Neuron (in vitro differentiated cells): ENCODE results near the gene GARNL3.

Experiments
- H2AFZ ChIP-seq: one replicate; pipeline ENCODE4 v1.6.1; 2013; ENCODE audit warnings: low read depth, mild to moderate bottlenecking, inconsistent platforms, low read length, moderate library complexity
- H3K27me3 ChIP-seq: one replicate; pipeline ENCODE4 v1.6.1; 2013; ENCODE audit warnings: low read length; ENCODE audit not compliant: insufficient read depth
- H3K36me3 ChIP-seq: one replicate; pipeline ENCODE4 v1.6.1; 2013; ENCODE audit warnings: low read length; ENCODE audit not compliant: insufficient read depth
- H3K4me1 ChIP-seq: one replicate; pipeline ENCODE4 v1.6.1; 2013; ENCODE audit warnings: low read length; ENCODE audit not compliant: insufficient read depth
- H3K4me3 ChIP-seq: 2 replicates; pipeline ENCODE4 v1.5.1; 2013; ENCODE audit warnings: mild to moderate bottlenecking, low read length, moderate library complexity
- H3K9me3 ChIP-seq: one replicate; pipeline ENCODE4 v1.6.1; 2013; ENCODE audit warnings: low read length

Gene GARNL3

GRCh38 chr9:127384901-127385300, 120.3 kb downstream of the GARNL3 start:
- H3K4me1 ChIP-seq: peaks cover 25% of the 10 kb centered on the region
- H3K36me3 ChIP-seq: no peaks in the 10 kb centered on the region
- no peak overlapping the region for H3K4me3 ChIP-seq
- H3K27me3 ChIP-seq: no peaks in the 10 kb centered on the region
- no peak overlapping the region for H2AFZ ChIP-seq
- H3K9me3 ChIP-seq: no peaks in the 10 kb centered on the region

DNA sequence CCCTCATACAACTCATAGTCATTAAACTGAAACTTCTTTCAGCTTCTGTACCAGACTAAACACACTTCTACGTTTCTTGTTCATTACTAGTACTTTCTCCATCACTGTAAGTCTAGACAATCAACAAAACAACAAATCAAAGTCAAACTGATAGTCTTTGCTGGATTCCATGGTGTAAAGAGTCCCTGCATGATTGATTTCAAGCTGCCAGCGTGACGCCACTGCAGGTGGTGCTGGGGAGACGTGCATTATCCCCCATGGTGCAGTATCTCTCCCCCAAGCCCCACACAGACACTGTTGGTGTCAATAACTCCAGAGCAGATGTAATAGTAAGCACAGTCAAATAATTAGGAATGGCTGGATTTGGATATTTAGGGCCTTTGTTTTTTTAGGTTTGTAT, 121.7 kb downstream of the GARNL3 start:
- peaks cover 35% of the 10 kb centered on the region for H3K4me1 ChIP-seq
- H3K36me3 ChIP-seq: no peaks in the 10 kb centered on the region
- no peaks in the 10 kb centered on the region for H3K9me3 ChIP-seq
- no peak overlapping the region for H2AFZ ChIP-seq
- H3K4me3 ChIP-seq: no peak overlapping the region
- H3K27me3 ChIP-seq: no peaks in the 10 kb centered on the region

DNA sequence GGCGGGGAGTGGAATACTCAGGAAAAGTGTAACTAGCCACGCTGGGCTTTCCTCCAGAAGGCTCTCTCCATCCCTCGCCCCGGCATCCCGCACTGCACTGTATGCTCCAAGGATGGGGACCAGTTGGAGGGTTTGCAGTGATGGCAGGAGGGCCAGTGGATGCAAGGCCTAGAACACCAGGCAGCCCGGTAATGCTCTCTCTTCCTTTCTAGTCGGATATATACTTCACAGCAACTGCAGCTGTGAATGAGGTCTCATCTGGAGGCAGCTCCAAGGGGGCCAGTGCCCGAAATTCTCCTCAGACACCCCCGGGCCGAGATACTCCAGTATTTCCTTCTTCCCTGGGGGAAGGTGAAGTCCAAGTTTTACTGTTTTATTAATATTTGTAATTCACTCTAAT, 122.4 kb downstream of the GARNL3 start:
- Histone ChIP-seq H3K9me3 (no peaks in the 10 kb centered on the region), H3K27me3 (no peaks in the 10 kb centered on the region), H3K4me1 (peaks cover 35% of the 10 kb centered on the region), H3K4me3 (no peak overlapping the region), H2AFZ (no peak overlapping the region), H3K36me3 (no peaks in the 10 kb centered on the region)

GRCh38 chr9:127388037-127388855, 123.7 kb downstream of the GARNL3 start:
- H3K36me3 ChIP-seq: no peaks in the 10 kb centered on the region
- no peak overlapping the region for H3K4me3 ChIP-seq
- H2AFZ ChIP-seq: peak overlapping the region; percentile 3
- H3K9me3 ChIP-seq: no peaks in the 10 kb centered on the region
- no peaks in the 10 kb centered on the region for H3K27me3 ChIP-seq
- peaks cover 35% of the 10 kb centered on the region for H3K4me1 ChIP-seq

DNA sequence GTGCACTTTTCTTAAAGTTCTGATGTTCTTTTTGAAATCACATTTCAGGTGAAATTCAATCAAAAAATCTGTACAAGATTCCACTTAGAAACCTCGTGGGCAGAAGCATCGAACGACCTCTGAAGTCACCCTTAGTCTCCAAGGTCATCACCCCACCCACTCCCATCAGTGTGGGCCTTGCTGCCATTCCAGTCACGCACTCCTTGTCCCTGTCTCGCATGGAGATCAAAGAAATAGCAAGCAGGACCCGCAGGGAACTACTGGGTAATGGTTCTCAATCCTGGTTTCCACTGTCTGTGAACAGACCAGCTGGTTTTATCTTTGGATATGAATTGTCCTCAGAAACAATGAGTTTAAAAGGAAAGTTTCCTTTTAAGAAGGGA, 124.3 kb downstream of the GARNL3 start:
- Histone ChIP-seq H3K36me3 (no peaks in the 10 kb centered on the region), H3K4me1 (peaks cover 35% of the 10 kb centered on the region), H3K27me3 (no peaks in the 10 kb centered on the region), H2AFZ (peak overlapping the region; percentile 3), H3K4me3 (no peak overlapping the region), H3K9me3 (no peaks in the 10 kb centered on the region)

DNA sequence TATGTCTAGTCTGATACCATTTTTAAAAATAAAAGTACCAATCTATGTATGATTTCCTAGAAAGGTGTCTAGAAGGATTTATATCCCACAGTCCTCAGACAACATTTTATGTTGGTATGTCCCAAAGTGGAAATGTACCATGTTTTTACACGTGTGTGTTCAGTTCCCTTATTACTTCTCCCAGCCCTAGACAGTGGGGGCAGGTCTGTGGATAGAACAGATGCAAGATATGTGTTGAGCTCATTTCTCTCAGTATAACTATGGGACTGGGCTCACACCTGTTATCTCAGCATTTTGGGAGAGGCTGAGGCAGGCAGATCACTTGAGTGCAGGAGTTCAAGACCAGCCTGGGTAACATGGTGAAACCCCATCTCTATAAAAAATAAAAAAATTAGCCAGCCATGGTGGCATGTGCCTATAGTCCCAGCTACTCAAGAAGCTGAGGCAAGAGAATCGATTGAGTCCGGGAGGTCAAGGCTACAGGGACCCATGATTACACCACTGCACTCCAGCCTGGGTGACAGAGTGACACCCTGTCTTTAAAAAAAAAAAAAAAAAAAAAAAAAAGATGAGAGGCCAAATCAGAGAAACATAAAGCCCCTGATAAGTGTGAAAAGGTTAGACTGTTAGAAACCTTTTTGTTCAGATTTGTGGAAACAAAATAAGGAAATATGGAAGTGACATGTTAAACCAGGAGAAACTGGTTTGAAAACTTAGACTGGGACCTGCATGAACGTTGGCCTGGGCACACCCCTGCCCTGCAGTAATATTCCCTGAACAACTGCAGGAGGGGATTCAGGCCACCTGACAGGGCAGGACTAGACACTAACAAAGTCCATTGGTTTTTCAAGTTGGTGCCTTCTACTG, 125.0 kb downstream of the GARNL3 start:
- H3K4me3 ChIP-seq: no peak overlapping the region
- H3K9me3 ChIP-seq: no peaks in the 10 kb centered on the region
- no peaks in the 10 kb centered on the region for H3K27me3 ChIP-seq
- no peaks in the 10 kb centered on the region for H3K36me3 ChIP-seq
- H2AFZ ChIP-seq: no peak overlapping the region
- peaks cover 35% of the 10 kb centered on the region for H3K4me1 ChIP-seq

GRCh38 chr9:127390248-127390545, 125.6 kb downstream of the GARNL3 start:
- no peaks in the 10 kb centered on the region for H3K36me3 ChIP-seq
- H2AFZ ChIP-seq: no peak overlapping the region
- no peaks in the 10 kb centered on the region for H3K27me3 ChIP-seq
- H3K9me3 ChIP-seq: no peaks in the 10 kb centered on the region
- H3K4me1 ChIP-seq: peaks cover 35% of the 10 kb centered on the region
- H3K4me3 ChIP-seq: no peak overlapping the region

DNA sequence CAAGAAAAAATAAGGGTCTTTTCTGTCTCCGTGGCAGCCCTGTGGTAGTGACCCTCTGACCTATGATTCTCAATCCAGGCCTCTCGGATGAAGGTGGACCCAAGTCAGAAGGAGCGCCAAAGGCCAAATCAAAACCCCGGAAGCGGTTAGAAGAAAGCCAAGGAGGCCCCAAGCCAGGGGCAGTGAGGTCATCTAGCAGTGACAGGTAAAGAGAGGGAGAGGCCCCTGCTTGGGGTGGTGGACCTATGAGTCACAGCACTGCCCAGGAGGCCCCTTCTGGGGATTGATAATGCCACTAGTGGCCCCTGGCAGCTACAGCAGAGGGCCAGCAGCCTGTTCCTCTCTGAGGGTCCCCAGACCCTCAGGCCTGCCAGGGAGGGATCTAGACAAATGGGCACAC, 126.0 kb downstream of the GARNL3 start:
- Histone ChIP-seq H3K36me3 (no peaks in the 10 kb centered on the region), H3K27me3 (no peaks in the 10 kb centered on the region), H3K4me1 (peaks cover 35% of the 10 kb centered on the region), H3K9me3 (no peaks in the 10 kb centered on the region), H2AFZ (no peak overlapping the region), H3K4me3 (no peak overlapping the region)

DNA sequence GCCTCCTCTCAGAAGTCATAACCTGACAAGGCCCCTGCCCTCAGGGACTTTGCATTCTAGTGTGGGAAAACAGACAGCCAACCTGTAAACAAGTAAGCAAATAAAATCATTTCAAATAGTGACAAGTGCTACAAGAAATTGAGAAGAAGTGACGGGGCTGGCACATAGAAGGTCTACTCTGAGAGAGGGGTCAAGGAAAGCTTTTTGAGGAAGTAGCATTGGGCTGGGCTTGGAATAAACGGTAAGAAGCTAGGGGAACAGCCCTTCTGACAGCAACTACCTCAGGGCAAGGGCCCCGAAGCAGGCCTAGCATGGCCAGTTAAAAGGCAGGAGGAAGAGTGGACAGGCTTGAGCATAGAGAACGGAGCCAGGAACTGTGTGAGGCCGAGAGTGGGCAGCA, 127.6 kb downstream of the GARNL3 start:
- Histone ChIP-seq H3K4me1 (peaks cover 38% of the 10 kb centered on the region), H3K36me3 (no peaks in the 10 kb centered on the region), H3K4me3 (no peak overlapping the region), H2AFZ (no peak overlapping the region), H3K27me3 (no peaks in the 10 kb centered on the region), H3K9me3 (no peaks in the 10 kb centered on the region)

GRCh38 chr9:127392976-127393375, 128.4 kb downstream of the GARNL3 start:
- Histone ChIP-seq H3K27me3 (no peaks in the 10 kb centered on the region), H3K4me3 (no peak overlapping the region), H3K36me3 (no peaks in the 10 kb centered on the region), H3K9me3 (no peaks in the 10 kb centered on the region), H3K4me1 (peaks cover 36% of the 10 kb centered on the region), H2AFZ (no peak overlapping the region)

DNA sequence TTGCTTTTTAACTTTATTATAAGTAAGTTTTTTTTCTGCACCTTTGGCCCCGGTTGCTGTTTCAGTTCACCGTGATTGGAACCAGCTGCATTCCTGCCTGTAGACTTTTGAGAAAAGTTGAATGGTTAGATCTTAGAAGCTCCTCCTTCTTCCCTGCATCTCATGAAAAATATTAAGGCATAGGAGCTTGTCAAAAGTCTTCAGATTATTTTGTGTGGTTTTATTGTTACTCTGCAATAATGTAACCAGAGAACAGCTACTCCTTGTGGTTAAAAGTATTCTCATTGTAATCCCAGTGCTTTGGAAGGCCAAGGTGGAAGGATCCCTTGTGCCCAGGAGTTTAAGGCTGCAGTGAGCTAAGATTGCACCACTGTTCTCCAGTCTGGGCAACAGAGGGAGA, 129.1 kb downstream of the GARNL3 start:
- Histone ChIP-seq H3K4me1 (peaks cover 37% of the 10 kb centered on the region), H3K9me3 (no peaks in the 10 kb centered on the region), H2AFZ (no peak overlapping the region), H3K4me3 (no peak overlapping the region), H3K36me3 (no peaks in the 10 kb centered on the region), H3K27me3 (no peaks in the 10 kb centered on the region)

DNA sequence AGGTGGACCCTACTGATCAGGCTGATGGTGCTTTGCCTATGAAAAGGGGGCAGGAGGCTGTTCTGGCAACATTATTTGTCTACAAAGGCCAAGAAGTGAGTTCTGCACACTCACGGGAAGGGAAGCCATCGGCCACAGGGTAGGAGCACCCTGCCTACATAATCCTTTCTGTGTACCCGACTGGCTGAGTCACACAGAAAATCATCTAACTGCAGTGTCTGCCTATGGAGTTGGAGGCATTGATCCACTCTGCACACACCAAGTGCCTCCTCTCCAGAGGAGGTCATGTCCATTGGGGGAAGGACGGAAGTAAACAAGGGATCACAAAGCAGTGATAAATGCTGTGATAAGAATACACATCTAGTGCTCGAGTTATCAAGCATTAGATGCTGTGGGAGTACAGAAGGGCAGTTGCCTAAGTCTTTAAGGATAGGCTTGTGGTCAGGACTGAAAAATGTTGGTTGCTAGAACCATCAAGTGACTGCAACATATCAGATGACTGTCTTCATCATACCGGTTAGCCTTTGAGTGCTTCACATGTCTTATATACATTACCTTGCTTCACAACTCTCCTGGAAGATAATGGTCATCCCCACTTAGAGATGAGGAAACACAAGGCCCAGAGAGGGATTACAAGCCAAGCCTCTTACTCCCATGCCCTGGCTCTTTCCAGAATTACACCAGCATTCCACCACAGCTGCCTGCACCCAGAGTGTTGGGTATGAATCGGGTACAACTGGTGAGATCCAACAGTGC, 131.1 kb downstream of the GARNL3 start:
- peaks cover 8% of the 10 kb centered on the region for H3K36me3 ChIP-seq
- H3K9me3 ChIP-seq: no peaks in the 10 kb centered on the region
- H3K27me3 ChIP-seq: no peaks in the 10 kb centered on the region
- H3K4me3 ChIP-seq: peak overlapping the region; percentile 54
- peaks cover 23% of the 10 kb centered on the region for H3K4me1 ChIP-seq
- peak overlapping the region; percentile 56 for H2AFZ ChIP-seq

DNA sequence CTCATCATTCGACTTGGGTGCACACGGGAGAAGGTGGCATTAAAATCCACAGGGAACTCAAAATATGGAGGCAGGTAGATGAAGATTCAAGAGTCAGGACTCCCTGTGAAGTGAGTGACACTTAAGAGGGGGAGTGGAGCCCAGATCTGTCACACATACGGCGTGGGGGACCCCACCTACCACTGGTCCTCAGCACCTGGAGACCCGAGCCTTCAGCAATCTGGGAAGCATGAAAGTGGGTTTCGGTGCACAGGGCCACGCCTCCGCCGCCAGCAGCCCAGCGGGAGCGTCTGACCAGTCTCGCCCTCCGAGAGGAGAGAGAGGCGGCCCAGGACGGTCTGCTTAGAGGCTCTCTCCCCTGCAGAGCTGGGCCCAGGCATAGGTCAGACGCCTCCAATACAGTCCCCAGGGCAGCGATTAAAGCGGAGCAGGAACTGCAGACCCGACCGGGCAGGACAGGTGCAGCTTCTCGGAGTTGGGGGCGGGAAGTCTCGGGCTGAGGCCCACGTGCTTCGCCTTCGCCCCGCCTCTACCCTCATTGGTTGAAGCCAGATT, 131.8 kb downstream of the GARNL3 start:
- Histone ChIP-seq H3K36me3 (peaks cover 12% of the 10 kb centered on the region), H3K4me3 (peak overlapping the region; percentile 54), H3K4me1 (peaks cover 20% of the 10 kb centered on the region), H3K27me3 (no peaks in the 10 kb centered on the region), H3K9me3 (no peaks in the 10 kb centered on the region), H2AFZ (peak overlapping the region; percentile 56)
